NCI-H128 (cell line): ENCODE data around the gene RPN1.
"Not testable (repeated sequence)": the region's sequence is repeated elsewhere in the genome, so short reads cannot be mapped to it uniquely, and the experiment has no call there.

Experiments used
- DNase-seq: peaks from one replicate; lab custom pipeline; 2025; ENCODE audit not compliant: unreplicated experiment; lab: John Stamatoyannopoulos, UW

Gene RPN1

GRCh38 chr3:128613083-128613829 lies 37.4 kb downstream of the RPN1 start:
- DNase-seq, result no peak

- DNase-seq, result no peak
These were observed 40.1 kb downstream of the RPN1 start for GRCh38 chr3:128610451-128611070.

GRCh38 chr3:128609294-128609693 lies 41.3 kb downstream of the RPN1 start:
- no peak for DNase-seq

GRCh38 chr3:128607710-128608048 lies 42.9 kb downstream of the RPN1 start:
- DNase-seq, result no peak

GRCh38 chr3:128606094-128606493 lies 44.5 kb downstream of the RPN1 start:
- DNase-seq, result no peak

- DNase-seq, result no peak
These were observed 45.2 kb downstream of the RPN1 start for GRCh38 chr3:128605091-128606046.

- no peak for DNase-seq
These were observed 46.5 kb downstream of the RPN1 start for GRCh38 chr3:128603811-128604775.

GRCh38 chr3:128603313-128603712 lies 47.3 kb downstream of the RPN1 start:
- DNase-seq, result no peak

- no peak for DNase-seq
These were observed 51.5 kb downstream of the RPN1 start for GRCh38 chr3:128598884-128599664.

- DNase-seq, result no peak
These were observed 52.7 kb downstream of the RPN1 start for GRCh38 chr3:128597900-128598299.

- no peak for DNase-seq
These were observed 57.8 kb downstream of the RPN1 start for GRCh38 chr3:128592864-128593263.

GRCh38 chr3:128591738-128592426 lies 58.7 kb downstream of the RPN1 start:
- no peak for DNase-seq

GRCh38 chr3:128590948-128591347 lies 59.7 kb downstream of the RPN1 start:
- no peak for DNase-seq

- DNase-seq, result not testable (repeated sequence)
These were observed 60.6 kb downstream of the RPN1 start for GRCh38 chr3:128589985-128590384.

GRCh38 chr3:128588147-128588546 lies 62.5 kb downstream of the RPN1 start:
- DNase-seq, result no peak

GRCh38 chr3:128587391-128587790 lies 63.2 kb downstream of the RPN1 start:
- no peak for DNase-seq

- not testable (repeated sequence) for DNase-seq
These were observed 63.7 kb downstream of the RPN1 start for GRCh38 chr3:128586932-128587331.

GRCh38 chr3:128586391-128586790 lies 64.2 kb downstream of the RPN1 start:
- DNase-seq, result not testable (repeated sequence)

GRCh38 chr3:128585974-128586373 lies 64.6 kb downstream of the RPN1 start:
- DNase-seq, result no peak
